ENCODE data around the gene NIN. TPM values are rescaled to one million over a fixed set of nuclear protein-coding genes. Genes with fewer than 3 reads are reported as not detected.

The NIN gene
- total and polyA plus RNA-seq, 2 of the 4 experiments (the other 2 are of a cell fraction) = 15.2 to 98.4 TPM

DNA sequence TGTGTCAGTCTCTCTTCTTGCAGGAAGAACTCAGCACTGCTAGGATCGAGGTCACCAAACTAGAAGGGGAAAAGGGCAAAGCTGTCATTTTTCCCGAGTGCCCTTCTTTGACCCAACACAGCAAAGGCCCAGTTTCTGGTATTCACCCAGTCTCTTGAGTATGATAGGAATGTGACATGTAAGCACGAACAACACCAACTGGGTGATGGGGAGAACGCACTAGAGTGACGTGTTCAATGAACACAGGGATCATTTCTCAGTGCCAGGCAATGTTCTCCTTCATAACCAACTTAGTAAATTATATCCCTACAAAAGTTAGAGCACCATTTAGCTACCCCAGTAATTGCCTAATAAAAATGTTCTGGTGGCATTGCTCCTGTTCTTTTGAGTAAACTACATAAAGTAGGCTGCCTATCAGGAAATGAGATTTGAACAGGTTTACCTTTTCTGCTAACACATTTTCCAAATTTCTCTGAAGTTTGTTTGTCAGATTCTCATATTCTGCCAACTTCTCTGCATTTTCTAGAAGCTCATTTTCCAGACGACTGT is 64.5 kb downstream of the NIN start:
- TF ChIP-seq, protein P1, sequence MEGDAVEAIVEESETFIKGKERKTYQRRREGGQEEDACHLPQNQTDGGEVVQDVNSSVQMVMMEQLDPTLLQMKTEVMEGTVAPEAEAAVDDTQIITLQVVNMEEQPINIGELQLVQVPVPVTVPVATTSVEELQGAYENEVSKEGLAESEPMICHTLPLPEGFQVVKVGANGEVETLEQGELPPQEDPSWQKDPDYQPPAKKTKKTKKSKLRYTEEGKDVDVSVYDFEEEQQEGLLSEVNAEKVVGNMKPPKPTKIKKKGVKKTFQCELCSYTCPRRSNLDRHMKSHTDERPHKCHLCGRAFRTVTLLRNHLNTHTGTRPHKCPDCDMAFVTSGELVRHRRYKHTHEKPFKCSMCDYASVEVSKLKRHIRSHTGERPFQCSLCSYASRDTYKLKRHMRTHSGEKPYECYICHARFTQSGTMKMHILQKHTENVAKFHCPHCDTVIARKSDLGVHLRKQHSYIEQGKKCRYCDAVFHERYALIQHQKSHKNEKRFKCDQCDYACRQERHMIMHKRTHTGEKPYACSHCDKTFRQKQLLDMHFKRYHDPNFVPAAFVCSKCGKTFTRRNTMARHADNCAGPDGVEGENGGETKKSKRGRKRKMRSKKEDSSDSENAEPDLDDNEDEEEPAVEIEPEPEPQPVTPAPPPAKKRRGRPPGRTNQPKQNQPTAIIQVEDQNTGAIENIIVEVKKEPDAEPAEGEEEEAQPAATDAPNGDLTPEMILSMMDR (conservative IDR thresholded peaks at IDR 0.05; ENCODE audit: low read depth, low read length) = no peak
- TF ChIP-seq, protein P2, sequence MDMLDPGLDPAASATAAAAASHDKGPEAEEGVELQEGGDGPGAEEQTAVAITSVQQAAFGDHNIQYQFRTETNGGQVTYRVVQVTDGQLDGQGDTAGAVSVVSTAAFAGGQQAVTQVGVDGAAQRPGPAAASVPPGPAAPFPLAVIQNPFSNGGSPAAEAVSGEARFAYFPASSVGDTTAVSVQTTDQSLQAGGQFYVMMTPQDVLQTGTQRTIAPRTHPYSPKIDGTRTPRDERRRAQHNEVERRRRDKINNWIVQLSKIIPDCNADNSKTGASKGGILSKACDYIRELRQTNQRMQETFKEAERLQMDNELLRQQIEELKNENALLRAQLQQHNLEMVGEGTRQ (IDR thresholded peaks at IDR 0.05; ENCODE audit: low read depth, low read length) = no peak
- no peak for TF ChIP-seq CEBPB (IDR thresholded peaks at IDR 0.05; ENCODE audit: low read depth, low read length)
- TF ChIP-seq RCOR1 (IDR thresholded peaks at IDR 0.05; ENCODE audit: insufficient replicate concordance, low read length) = no peak
- no peak for TF ChIP-seq FOS (IDR thresholded peaks at IDR 0.05; ENCODE audit: low read depth, low read length)
- TF ChIP-seq RFX5 (IDR thresholded peaks at IDR 0.05; ENCODE audit: low read depth, low read length) = no peak
- TF ChIP-seq NFE2L2 (IDR thresholded peaks at IDR 0.05; ENCODE audit: low read depth, low read length) = no peak
- no peak for TF ChIP-seq CHD1 (IDR thresholded peaks at IDR 0.05; ENCODE audit: low read depth, low read length)
- TF ChIP-seq RAD21 (IDR thresholded peaks at IDR 0.05; ENCODE audit: low read length) = no peak
- TF ChIP-seq SMC3 (IDR thresholded peaks at IDR 0.05; ENCODE audit: low read depth, low read length) = no peak
- TF ChIP-seq BHLHE40 (IDR thresholded peaks at IDR 0.05; ENCODE audit: low read depth, low read length) = no peak
- TF ChIP-seq MAZ (IDR thresholded peaks at IDR 0.05; ENCODE audit: borderline replicate concordance, low read depth, low read length) = no peak
- Histone ChIP-seq H3K79me1 (ENCODE audit: low read depth in 1 of 2, low read length in 2 of 2) (peaks cover 0 to 23% of the 10 kb centered on the region in 2 experiments; a peak in 3 of 4 replicates), H2AK5ac (ENCODE audit: low read depth, low read length) (peak overlapping the region; percentile 43; the same call in 1 of the 2 replicates), H3K4ac (ENCODE audit: low read depth, low read length) (no peak overlapping the region), H2BK20ac (ENCODE audit: low read depth, low read length) (no peak overlapping the region), H3K23ac (ENCODE audit: low read depth, low read length) (0 out of 2 replicates have a peak overlapping the region, but pooled peaks have one; percentile 36), H3K9ac (ENCODE audit: low read depth, low read length) (no peak overlapping the region), H3K36me3 (ENCODE audit: control insufficient read depth, insufficient read depth, low read length) (peaks cover 47% of the 10 kb centered on the region), H3K14ac (replicated peaks; ENCODE audit: low read depth, low read length) (0 out of 2 replicates have a peak overlapping the region, but pooled peaks have one; percentile 11), H3K18ac (ENCODE audit: low read depth, low read length) (no peak overlapping the region), H4K20me1 (ENCODE audit: insufficient read depth, low read length) (no peaks in the 10 kb centered on the region), H3K4me1 (ENCODE audit: control insufficient read depth, insufficient read depth, low read length) (peaks cover 18% of the 10 kb centered on the region), H4K5ac (ENCODE audit: low read depth, low read length) (no peak overlapping the region), H3K9me1 (ENCODE audit: insufficient read depth, low read length) (peaks cover 26% of the 10 kb centered on the region), H3K9me3 (ENCODE audit: control insufficient read depth, insufficient read depth, low read length) (no peaks in the 10 kb centered on the region), H3K4me3 (ENCODE audit: insufficient read depth, low read depth, low read length) (no peak overlapping the region), H2BK15ac (ENCODE audit: low read depth, low read length) (no peak overlapping the region; the same call in 2 of the 3 replicates), H2AFZ (replicated peaks; ENCODE audit: low read length, poor library complexity) (no peak overlapping the region), H4K91ac (ENCODE audit: insufficient read depth, low read depth, low read length) (peak overlapping the region; percentile 27; the same call in 1 of the 2 replicates), H3K27ac (ENCODE audit: insufficient read depth, low read length) (no peak overlapping the region), H2BK5ac (ENCODE audit: low read depth, low read length, poor library complexity, severe bottlenecking) (peak overlapping the region; percentile 14), H3K4me2 (ENCODE audit: low read depth, low read length) (no peak overlapping the region), H3K27me3 (ENCODE audit: control insufficient read depth, insufficient read depth, low read length) (no peaks in the 10 kb centered on the region), H4K8ac (ENCODE audit: low read depth in 2 of 2, low read length in 2 of 2) (0 out of 4 replicates have a peak overlapping the region, but pooled peaks of 1 of the 2 experiments have one; percentile 11), H3K56ac (ENCODE audit: extremely low read depth, insufficient read depth, low read length) (no peak overlapping the region), H2BK120ac (ENCODE audit: low read depth, low read length) (peak overlapping the region; percentile 38; the same call in 1 of the 2 replicates), H2AK9ac (replicated peaks; ENCODE audit: low read depth, low read length, poor library complexity) (no peak overlapping the region)
- 0 out of 2 replicates have a peak, but pooled peaks have one; percentile 8 for ATAC-seq (ENCODE audit: low read depth)
- no TSS peak for BruUV-seq (replicated peaks)
- DNase-seq = no peak
- ChIA-PET CTCF (interaction anchor here (0.6 to 0.8 kb wide), 4 partner anchors 11 to 430 kb away, joined by 3 to 7 read pairs (median 4); no protein-coding TSS in a partner anchor), POLR2A (ENCODE audit: unreplicated experiment) (no interaction called here)
- intact Hi-C loops (cut with micrococcal nuclease) = no loop called here
- dilution Hi-C loops (cut with HindIII; ENCODE audit: low sequenced_read_pairs, unreplicated experiment) = no loop called here
- in situ Hi-C loops (cut with MboI; ENCODE audit: low sequenced_read_pairs) = no loop called here
- no CpG with 5 or more reads among the region's 6 CpGs for WGBS, 2 experiments (ENCODE audit: extremely low coverage in 2 of 2, insufficient read length in 1 of 2)
